SK-N-MC (cell line): ENCODE measurements around the gene DCST1.

Source experiments
- EZH2 ChIP-seq: fragments of 200-600 bp; sonication (generic); IDR thresholded peaks from one replicate; pipeline ENCODE4 v1.6.1; 2017; ENCODE audit warnings: antibody characterized with exemption
- POLR2AphosphoS5 ChIP-seq: IDR thresholded peaks from 2 replicates; pipeline ENCODE4 v1.6.1; 2012; ENCODE audit warnings: mild to moderate bottlenecking, low read depth, low read length, borderline replicate concordance

DNA sequence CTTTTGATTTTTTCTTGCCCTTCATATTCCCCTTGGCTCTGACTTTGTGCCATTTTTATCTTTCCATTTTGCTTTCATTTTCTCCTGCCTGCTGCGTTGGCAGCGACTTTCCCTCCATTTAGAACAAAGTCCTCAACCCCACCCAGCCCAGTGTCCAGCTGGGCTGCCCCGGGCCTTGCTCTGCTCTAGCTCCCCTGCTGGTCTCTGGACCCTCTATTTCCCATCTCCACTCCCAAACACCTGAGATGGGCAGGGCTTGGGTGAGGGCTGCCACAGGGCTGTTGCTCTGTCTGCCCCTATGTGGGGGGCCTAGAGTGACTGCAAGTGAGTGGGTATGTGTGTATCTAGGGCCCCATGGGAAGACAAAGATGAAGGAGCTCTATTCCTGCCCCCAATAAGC is 10.2 kb downstream of the DCST1 start:
- TF ChIP-seq POLR2AphosphoS5 (no peak), EZH2 (no peak)
